NCI-H345 treated with DMSO at 0.1 percent for 48 hours (cell line): Measurements from ENCODE around the gene SLCO2B1.

Source experiments
- DNase-seq: peaks from one replicate; lab custom pipeline; 2025; ENCODE audit not compliant: unreplicated experiment; lab: John Stamatoyannopoulos, UW

Gene SLCO2B1

DNA sequence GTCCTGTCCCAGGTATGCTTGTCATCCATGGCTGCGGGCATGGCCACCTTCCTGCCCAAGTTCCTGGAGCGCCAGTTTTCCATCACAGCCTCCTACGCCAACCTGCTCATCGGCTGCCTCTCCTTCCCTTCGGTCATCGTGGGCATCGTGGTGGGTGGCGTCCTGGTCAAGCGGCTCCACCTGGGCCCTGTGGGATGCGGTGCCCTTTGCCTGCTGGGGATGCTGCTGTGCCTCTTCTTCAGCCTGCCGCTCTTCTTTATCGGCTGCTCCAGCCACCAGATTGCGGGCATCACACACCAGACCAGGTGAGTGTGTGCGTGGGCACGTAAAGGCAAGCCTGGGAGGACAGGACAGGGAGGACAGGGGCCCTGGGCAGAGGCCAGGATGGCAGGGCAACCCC lies 42.4 kb downstream of the SLCO2B1 start:
- no peak for DNase-seq

DNA sequence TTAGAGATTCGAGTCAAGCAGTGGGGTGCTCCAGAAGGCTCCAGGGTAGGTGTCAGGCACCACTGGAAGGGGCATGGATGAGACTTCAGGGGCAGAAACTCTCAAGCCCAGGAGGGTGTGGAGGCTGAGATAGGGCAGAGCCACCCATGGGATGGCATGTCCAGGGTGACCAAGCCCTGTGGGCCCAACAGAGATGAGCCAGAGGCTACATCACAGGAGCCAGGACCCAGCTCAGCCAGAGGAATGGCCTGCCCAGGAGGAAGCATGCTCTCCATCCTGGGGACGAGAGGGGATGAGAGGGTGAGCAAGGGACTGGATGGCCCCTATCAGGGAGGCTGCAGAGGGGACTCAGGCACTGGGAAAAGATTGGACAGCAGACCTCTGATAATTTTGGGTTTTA lies 42.8 kb downstream of the SLCO2B1 start:
- no peak for DNase-seq

DNA sequence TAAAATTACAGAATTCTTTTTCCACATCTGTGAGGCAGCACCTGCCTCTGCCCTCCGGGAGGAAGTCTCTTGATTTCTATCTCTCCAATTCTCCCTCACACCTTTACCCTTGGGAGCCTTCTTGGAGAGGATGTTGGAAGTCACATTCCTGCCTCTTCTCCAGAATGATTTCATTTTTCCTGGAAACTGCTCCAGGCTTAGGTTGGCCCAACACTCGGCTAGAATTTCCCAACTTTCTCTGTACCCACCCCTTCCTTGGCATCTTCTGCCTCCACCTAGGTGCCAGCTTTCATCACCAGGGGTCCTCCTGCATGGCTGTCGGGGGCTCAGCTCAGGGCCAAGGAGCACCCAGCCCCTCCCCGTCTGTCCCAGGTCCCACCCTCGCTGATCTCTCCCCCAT lies 43.2 kb downstream of the SLCO2B1 start:
- no peak for DNase-seq

GRCh38 chr11:75195167-75195962 lies 44.5 kb downstream of the SLCO2B1 start:
- no peak for DNase-seq

DNA sequence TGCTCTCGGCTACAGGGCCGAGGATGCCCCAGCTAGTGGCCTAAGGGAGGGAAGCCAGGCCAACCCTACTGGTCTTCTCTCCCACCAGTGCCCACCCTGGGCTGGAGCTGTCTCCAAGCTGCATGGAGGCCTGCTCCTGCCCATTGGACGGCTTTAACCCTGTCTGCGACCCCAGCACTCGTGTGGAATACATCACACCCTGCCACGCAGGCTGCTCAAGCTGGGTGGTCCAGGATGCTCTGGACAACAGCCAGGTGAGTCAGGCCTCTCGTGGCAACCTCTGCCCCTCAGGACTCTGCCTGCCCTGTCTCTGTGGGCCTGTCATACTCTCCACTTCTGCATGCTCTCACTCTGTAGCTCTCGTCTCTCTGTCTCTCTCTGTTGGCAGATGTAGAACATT lies 45.5 kb downstream of the SLCO2B1 start:
- DNase-seq, result no peak

DNA sequence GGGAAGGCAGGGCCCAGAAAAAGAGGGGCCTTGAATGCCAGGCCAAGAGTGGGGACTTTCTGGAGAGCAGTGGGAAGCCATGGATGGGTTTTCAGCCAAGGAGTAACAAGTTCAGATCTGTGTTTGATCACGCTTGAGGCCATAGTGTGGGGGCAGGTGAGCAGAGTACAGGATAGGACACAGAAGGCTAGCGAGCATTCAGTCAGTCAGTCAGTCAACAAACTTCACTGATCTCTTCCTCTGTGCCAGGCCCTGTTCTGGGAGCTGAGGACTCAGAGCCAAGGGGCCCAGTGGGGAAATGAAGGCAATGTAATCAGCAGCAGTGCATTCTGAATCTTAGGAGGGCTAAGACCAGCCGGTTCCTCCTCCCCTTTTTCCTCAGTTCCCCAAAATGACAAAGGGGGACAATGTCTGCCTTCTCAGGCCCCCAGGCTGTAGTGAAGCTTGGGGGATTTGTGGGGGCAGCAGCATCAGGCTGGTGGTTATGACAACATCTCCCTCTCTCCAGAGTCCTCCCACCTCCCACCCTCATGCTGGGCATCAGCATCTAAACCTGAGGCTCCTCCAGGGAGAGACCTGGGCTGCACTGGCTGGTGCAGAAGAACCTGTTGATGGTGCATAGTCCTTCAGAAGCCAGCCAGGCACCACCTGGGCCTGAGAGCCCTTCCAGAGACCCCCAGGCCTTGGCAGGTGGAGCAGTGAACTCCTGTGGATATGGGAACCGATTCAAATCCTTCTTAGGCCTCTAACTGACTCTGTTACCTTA lies 46.8 kb downstream of the SLCO2B1 start:
- no peak for DNase-seq

GRCh38 chr11:75198278-75198973 lies 47.5 kb downstream of the SLCO2B1 start:
- DNase-seq, result peak; percentile 20

GRCh38 chr11:75199412-75199955 lies 48.6 kb downstream of the SLCO2B1 start:
- no peak for DNase-seq

DNA sequence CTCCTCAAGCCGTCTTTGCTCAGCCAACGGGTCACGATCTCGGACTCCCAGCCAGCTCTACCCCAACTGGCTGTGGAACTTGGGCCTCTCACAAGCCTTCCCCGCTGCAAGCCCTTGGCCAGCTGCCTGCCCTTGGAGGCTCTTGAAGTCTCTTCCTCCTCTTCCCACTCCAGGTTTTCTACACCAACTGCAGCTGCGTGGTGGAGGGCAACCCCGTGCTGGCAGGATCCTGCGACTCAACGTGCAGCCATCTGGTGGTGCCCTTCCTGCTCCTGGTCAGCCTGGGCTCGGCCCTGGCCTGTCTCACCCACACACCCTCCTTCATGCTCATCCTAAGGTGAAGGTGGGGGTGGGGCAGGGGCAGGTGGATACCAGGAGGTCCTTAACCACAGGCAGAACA lies 49.1 kb downstream of the SLCO2B1 start:
- no peak for DNase-seq

DNA sequence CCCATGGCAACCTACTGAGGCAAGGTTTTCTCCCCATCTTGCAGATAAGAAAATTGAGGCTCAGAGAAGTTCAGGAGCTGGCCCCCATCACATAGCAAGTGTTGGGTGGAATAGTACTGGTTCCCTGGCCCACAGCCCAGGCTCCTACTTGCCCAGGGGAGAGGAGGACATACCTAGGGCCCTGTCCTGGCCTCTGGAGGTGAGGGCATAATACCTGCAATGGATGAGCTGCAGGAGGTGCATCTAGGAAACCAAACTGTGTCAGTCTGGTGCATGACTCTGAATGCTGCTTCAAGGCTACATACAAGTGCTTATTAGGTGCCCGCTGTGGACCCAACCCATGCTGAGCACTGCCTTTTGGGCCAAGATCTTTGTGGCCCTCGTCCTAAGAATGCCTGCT lies 49.6 kb downstream of the SLCO2B1 start:
- DNase-seq, result no peak

- no peak for DNase-seq
These were observed 50.9 kb downstream of the SLCO2B1 start for GRCh38 chr11:75201771-75202170.

DNA sequence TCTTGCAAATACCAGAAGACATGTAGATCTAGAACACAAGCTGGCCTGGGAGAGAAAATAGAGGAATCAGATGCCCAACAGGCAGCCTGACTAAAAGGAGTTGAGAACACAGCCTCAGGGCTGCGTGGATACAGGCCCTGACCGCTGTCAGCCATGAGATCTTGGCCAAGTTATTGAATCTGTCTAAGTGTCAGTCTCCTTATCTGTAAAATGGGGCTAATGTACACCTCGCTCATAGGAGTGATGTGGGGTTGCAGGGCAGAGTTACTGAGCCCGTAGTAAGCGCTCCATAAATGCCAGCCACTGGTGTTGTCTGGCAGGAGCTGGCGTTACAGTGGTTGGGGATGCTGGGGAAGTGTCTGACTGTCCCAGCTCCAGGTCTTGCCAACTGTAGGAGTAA lies 51.3 kb downstream of the SLCO2B1 start:
- no peak for DNase-seq

GRCh38 chr11:75203138-75203537 lies 52.2 kb downstream of the SLCO2B1 start:
- no peak for DNase-seq

DNA sequence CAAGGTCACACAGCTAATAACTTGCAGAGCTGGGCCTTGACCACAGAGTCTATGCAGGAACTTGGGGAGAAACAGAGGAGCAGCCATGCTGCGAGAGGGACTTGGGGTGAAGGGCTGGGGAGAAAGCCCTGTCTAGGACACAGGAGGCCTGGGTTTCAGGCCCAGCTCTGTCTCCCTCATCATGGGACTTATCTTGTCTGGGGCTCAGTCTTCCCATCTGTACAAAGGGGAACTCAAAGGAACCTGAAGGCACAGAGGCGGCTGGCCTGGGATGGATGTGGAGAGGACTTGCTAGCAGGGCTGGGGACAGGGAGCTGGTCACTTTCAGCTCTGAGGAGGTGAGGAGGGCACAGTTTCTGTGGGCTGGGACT lies 52.7 kb downstream of the SLCO2B1 start:
- DNase-seq, result no peak

GRCh38 chr11:75204012-75204674 lies 53.2 kb downstream of the SLCO2B1 start:
- DNase-seq, result no peak

- peak; percentile 38 for DNase-seq
These were observed 54.0 kb downstream of the SLCO2B1 start for GRCh38 chr11:75204685-75205563.

- no peak for DNase-seq
These were observed 54.7 kb downstream of the SLCO2B1 start for GRCh38 chr11:75205564-75206020.

GRCh38 chr11:75208446-75208845 lies 57.5 kb downstream of the SLCO2B1 start:
- no peak for DNase-seq

DNA sequence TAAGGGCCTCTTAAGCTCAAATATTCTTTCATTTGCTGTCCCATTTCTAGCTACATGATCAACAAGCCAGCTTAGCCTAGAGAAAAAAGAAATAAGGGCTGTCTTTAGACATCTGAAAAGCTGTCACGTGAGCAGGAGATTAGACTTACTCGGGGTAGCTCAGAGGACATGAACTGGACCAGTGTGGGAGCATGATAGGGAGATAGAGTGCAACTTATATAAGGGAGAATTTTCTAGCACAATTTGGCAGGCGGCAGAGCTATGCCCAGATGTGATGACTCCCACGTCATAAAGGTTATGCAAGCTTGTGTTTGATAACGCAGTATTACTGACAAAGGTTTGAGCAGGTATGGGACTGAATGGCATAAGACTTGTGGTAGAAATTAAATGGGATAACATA lies 61.5 kb downstream of the SLCO2B1 start:
- no peak for DNase-seq

- DNase-seq, result no peak
These were observed 63.5 kb downstream of the SLCO2B1 start for GRCh38 chr11:75214411-75214821.
